Activated CD4-positive, alpha-beta T cell treated with anti-CD3 and anti-CD28 coated beads, Interleukin-2, amount 50 U/mL, for 24 hours (primary cell): ENCODE data around the gene CRACDL.
"Not testable (repeated sequence)": the region's sequence is repeated elsewhere in the genome, so short reads cannot be mapped to it uniquely, and the experiment has no call there.

ENCODE experiments used
- DNase-seq, 2 donors: peaks; one replicate each; pipeline ENCODE4 v3.0.0-alpha.2; 2020; ENCODE audit warnings: low read depth in 1 of 2, low spot score in 1 of 2

The CRACDL gene

GRCh38 chr2:98886066-98886554 is 49.9 kb downstream of the CRACDL start:
- no peak for DNase-seq

GRCh38 chr2:98884658-98885057 is 51.4 kb downstream of the CRACDL start:
- no peak for DNase-seq

GRCh38 chr2:98883780-98884211 is 52.2 kb downstream of the CRACDL start:
- DNase-seq, result no peak

- DNase-seq, result no peak
Observed at GRCh38 chr2:98882971-98883779, 52.9 kb downstream of the CRACDL start.

GRCh38 chr2:98882368-98882767 is 53.7 kb downstream of the CRACDL start:
- no peak for DNase-seq

GRCh38 chr2:98881153-98881650 is 54.8 kb downstream of the CRACDL start:
- DNase-seq, result no peak

GRCh38 chr2:98880266-98881152 is 55.5 kb downstream of the CRACDL start:
- no peak for DNase-seq

GRCh38 chr2:98877658-98878057 is 58.4 kb downstream of the CRACDL start:
- DNase-seq, result not testable (repeated sequence)

- no peak for DNase-seq
Observed at GRCh38 chr2:98876741-98877140, 59.3 kb downstream of the CRACDL start.

GRCh38 chr2:98875746-98876145 is 60.3 kb downstream of the CRACDL start:
- DNase-seq, result no peak

GRCh38 chr2:98875081-98875728 is 60.8 kb downstream of the CRACDL start:
- DNase-seq, result no peak

- DNase-seq, result no peak
Observed at GRCh38 chr2:98874186-98874689, 61.8 kb downstream of the CRACDL start.

GRCh38 chr2:98872526-98872925 is 63.5 kb downstream of the CRACDL start:
- DNase-seq, result no peak

- DNase-seq, result no peak
Observed at GRCh38 chr2:98871506-98871905, 64.5 kb downstream of the CRACDL start.

- DNase-seq, result no peak
Observed at GRCh38 chr2:98870516-98871158, 65.4 kb downstream of the CRACDL start.

GRCh38 chr2:98869870-98870269 is 66.2 kb downstream of the CRACDL start:
- DNase-seq, result no peak

GRCh38 chr2:98869272-98869641 is 66.8 kb downstream of the CRACDL start:
- no peak for DNase-seq

- no peak for DNase-seq
Observed at GRCh38 chr2:98868548-98869271, 67.3 kb downstream of the CRACDL start.

GRCh38 chr2:98867539-98868309 is 68.3 kb downstream of the CRACDL start:
- DNase-seq, result no peak
